GM12892 (cell line): Measurements from ENCODE around the gene OXCT1.

Experiments used
- POLR2A ChIP-seq: IDR thresholded peaks from 2 replicates; pipeline ENCODE4 v1.6.1; 2011; ENCODE audit warnings: low read depth, low read length, control low read depth
- POLR2AphosphoS5 ChIP-seq: IDR thresholded peaks from 2 replicates; pipeline ENCODE4 v1.6.1; 2011; ENCODE audit warnings: low read depth, low read length, control low read depth
- TAF1 ChIP-seq: IDR thresholded peaks from 2 replicates; pipeline ENCODE4 v1.6.1; 2011; ENCODE audit warnings: low read depth, mild to moderate bottlenecking, control low read depth, low read length, borderline replicate concordance

- TF ChIP-seq POLR2A (no peak), POLR2AphosphoS5 (no peak), TAF1 (no peak)
These were observed 13.0 kb upstream of the OXCT1 start for GRCh38 chr5:41883243-41883642.
